K562 (cell line): ENCODE data around the gene NRDE2. TPM values are rescaled to one million over a fixed set of nuclear protein-coding genes. Genes with fewer than 3 reads are reported as not detected.

Experiments used
- ATAC-seq: fragments of 200-7000 bp; cut with Tn5 transposase; 3 replicates; pipeline ENCODE4 v1.9.1; 2020; ENCODE audit warnings: moderate library complexity
- BruUV-seq: library from RNA; stranded (reverse); fragments of 400-500 nt; replicated peaks from 2 replicates; lab custom pipeline; 2021; lab: Mats Ljungman, UMichigan
- CTCF ChIA-PET: fragments of 300-600 bp; formaldehyde crosslinking; extraction: SDS; loops from one replicate; lab custom pipeline; 2021; ENCODE audit warnings: low intra/inter-chr PET ratio; lab: Yijun Ruan, JAX
- POLR2A ChIA-PET: fragments of 300-600, 350-650 bp; sonication (Branson Sonifier 250); formaldehyde crosslinking; extraction: SDS; loops from one replicate; lab custom pipeline; 2021; ENCODE audit warnings: antibody characterized with exemption, inconsistent platforms; lab: Yijun Ruan, JAX
- DNase-seq, 4 experiments: peaks; one replicate each; pipeline versions ENCODE4 v3.0.0 to v3.0.0-alpha.2; 2011 to 2018; ENCODE audit warnings: low spot score in 3 of 4, mixed read lengths in 3 of 4; ENCODE audit errors: extremely low read depth in 1 of 4
- FAIRE-seq: peaks from 2 replicates; lab custom pipeline; 2011; peaks lifted over from hg19 to GRCh38; lab: Jason Lieb, UNC
- H2AFZ ChIP-seq: 2 replicates; pipeline ENCODE4 v1.6.0; 2011; ENCODE audit warnings: low read depth, low read length, control low read depth, inconsistent platforms
- H3K27ac ChIP-seq: fragments of 200-600 bp; 3 replicates; pipeline ENCODE4 v1.8.0; 2011; ENCODE audit warnings: low read depth, mild to moderate bottlenecking, control low read depth, inconsistent platforms, low read length, moderate library complexity, mixed read lengths; ENCODE audit errors: extremely low read depth
- H3K27me3 ChIP-seq, 2 experiments: fragments of 300-600 bp in 1 of 2; 2 replicates in 1 of 2; 3 replicates in 1 of 2; pipeline versions ENCODE4 v1.6.0 to v1.8.0; 2011; ENCODE audit warnings: inconsistent platforms in 2 of 2, low read length in 2 of 2, mild to moderate bottlenecking in 1 of 2, mixed read lengths in 1 of 2, moderate library complexity in 1 of 2; ENCODE audit not compliant: control insufficient read depth in 2 of 2, insufficient read depth in 2 of 2
- H3K36me3 ChIP-seq: fragments of 300-600 bp; 3 replicates; pipeline ENCODE4 v1.8.0; 2011; ENCODE audit warnings: mild to moderate bottlenecking, low read length, inconsistent platforms; ENCODE audit not compliant: control insufficient read depth, insufficient read depth
- H3K4me1 ChIP-seq, 2 experiments: fragments of 200-600 bp in 1 of 2; replicated peaks in 1 of 2; 2 replicates in 1 of 2; 3 replicates in 1 of 2; pipeline versions ENCODE4 v1.5.1 to v1.8.0; 2011; ENCODE audit warnings: inconsistent platforms in 2 of 2, low read length in 2 of 2, mild to moderate bottlenecking in 1 of 2, mixed read lengths in 1 of 2, moderate library complexity in 1 of 2; ENCODE audit not compliant: control insufficient read depth in 2 of 2, insufficient read depth in 2 of 2
- H3K4me2 ChIP-seq: 2 replicates; pipeline ENCODE4 v1.6.1; 2011; ENCODE audit warnings: low read length, control low read depth, inconsistent platforms, mixed read lengths; ENCODE audit not compliant: insufficient read depth
- H3K4me3 ChIP-seq: fragments of 200-600 bp; sonication (generic), shearing (Covaris generic); 2 replicates; pipeline ENCODE4 v1.5.1; 2016; ENCODE audit warnings: control low read depth, inconsistent platforms
- H3K79me2 ChIP-seq: fragments of 200-600 bp; 3 replicates; pipeline ENCODE4 v1.8.0; 2011; ENCODE audit warnings: low read length, inconsistent platforms; ENCODE audit not compliant: control insufficient read depth, insufficient read depth
- H3K9ac ChIP-seq, 2 experiments: 2 replicates each; pipeline versions ENCODE4 v1.6.0 to v1.6.1; 2011; ENCODE audit warnings: low read depth in 2 of 2, low read length in 2 of 2, control low read depth in 1 of 2, inconsistent platforms in 1 of 2, mild to moderate bottlenecking in 1 of 2, mixed read lengths in 1 of 2; ENCODE audit not compliant: insufficient read depth in 1 of 2
- H3K9me1 ChIP-seq: one replicate; pipeline ENCODE4 v1.6.0; 2011; ENCODE audit warnings: inconsistent platforms, mild to moderate bottlenecking, low read length, moderate library complexity; ENCODE audit not compliant: control insufficient read depth, insufficient read depth
- H3K9me3 ChIP-seq: replicated peaks from 2 replicates; pipeline ENCODE4 v1.5.1; 2011; ENCODE audit warnings: low read depth, low read length, inconsistent platforms; ENCODE audit not compliant: control insufficient read depth, insufficient read depth
- H4K20me1 ChIP-seq: replicated peaks from 2 replicates; pipeline ENCODE4 v1.6.1; 2011; ENCODE audit warnings: low read length, inconsistent platforms, mixed read lengths; ENCODE audit not compliant: control insufficient read depth, insufficient read depth
- BCOR ChIP-seq: fragments of 450-650 bp; IDR thresholded peaks from 2 replicates; pipeline ENCODE4 v1.6.1; 2016
- HDAC1 ChIP-seq, 2 experiments: fragments of 450-650 bp; IDR thresholded peaks; 2 replicates each; pipeline ENCODE4 v1.6.1; 2016 to 2017; ENCODE audit warnings: inconsistent platforms in 1 of 2, mild to moderate bottlenecking in 1 of 2, moderate library complexity in 1 of 2
- IRF2 ChIP-seq: sonication (generic); formaldehyde crosslinking; IDR thresholded peaks from 2 replicates; pipeline ENCODE4 v1.8.1; 2022; ENCODE audit warnings: mild to moderate bottlenecking, missing genetic modification reagents
- KLF1 ChIP-seq: fragments of 450-650 bp; IDR thresholded peaks from 2 replicates; pipeline ENCODE4 v1.6.1; 2016; ENCODE audit warnings: missing genetic modification characterization, missing compliant biosample characterization
- SRSF1 ChIP-seq: fragments of 200-400 bp; formaldehyde crosslinking; IDR thresholded peaks from 2 replicates; pipeline ENCODE4 v1.6.1; 2017; ENCODE audit warnings: mild to moderate bottlenecking, low read depth, low read length, moderate library complexity
- ZNF253 ChIP-seq: fragments of 250-450 bp; sonication (Bioruptor Pico); conservative IDR thresholded peaks from 2 replicates; pipeline ENCODE4 v1.6.1; 2021; ENCODE audit warnings: mild to moderate bottlenecking
- ZNF766 ChIP-seq: fragments of 200-800 bp; sonication (Bioruptor generic); conservative IDR thresholded peaks from 2 replicates; pipeline ENCODE4 v1.6.1; 2016; ENCODE audit warnings: missing genetic modification characterization, missing compliant biosample characterization
- whole genome bisulfite sequencing: fragments of 100-300 bp; shearing (Covaris generic); methylation state at CpG from one replicate; pipeline ENCODE4 v1.1.6; 2016; ENCODE audit warnings: low coverage, mixed read lengths; ENCODE audit not compliant: insufficient coverage; ENCODE audit errors: missing lambda C conversion rate; 5-methylcytosine and 5-hydroxymethylcytosine counted together
- in situ Hi-C: fragments of 300-500 bp; cut with MboI; formaldehyde crosslinking; loops from 4 replicates; pipeline ENCODE4 v1.15.0; 2018; ENCODE audit warnings: inconsistent platforms, mixed read lengths
- intact Hi-C: fragments of 100-400 bp; cut with micrococcal nuclease; formaldehyde crosslinking; loops from 2 replicates; pipeline ENCODE4 v1.14.2; 2022
- polyA plus RNA-seq, 8 experiments: library from polyadenylated mRNA; depleted of rRNA in 4 of 8; stranded (reverse) in 5 of 8; unstranded in 3 of 8; fragments of >200 nt; fragmentation: Nextera tagmentation in 2 of 8; fragmentation: Illumina TruSeq in 1 of 8; extraction: Ambion mirVana in 2 of 8; extraction: Trizol in 1 of 8; gene quantifications; 2 replicates each; pipeline versions ENCODE4 v1.2.1 to v1.2.3, GENCODE V29; 2011 to 2014; ENCODE audit warnings: inconsistent platforms in 1 of 8, missing spikeins in 1 of 8
- total RNA-seq, 7 experiments: library from RNA; depleted of rRNA in 6 of 7; stranded (reverse); fragments of >200 nt in 6 of 7; fragmentation: Illumina TruSeq in 2 of 7; extraction: Trizol in 2 of 7; gene quantifications; 2 replicates each; pipeline versions ENCODE4 v1.2.1 to v1.2.3, GENCODE V29; 2011 to 2021; ENCODE audit warnings: low replicate concordance in 1 of 7
- TF ChIP-seq, protein P1 (sequence below): IDR thresholded peaks from 3 replicates; pipeline ENCODE4 v1.6.1; 2011; ENCODE audit warnings: borderline replicate concordance, mild to moderate bottlenecking; ENCODE audit not compliant: insufficient read length, insufficient read depth
- TF ChIP-seq, protein P2 (sequence below): fragments of 450-650 bp; formaldehyde crosslinking; IDR thresholded peaks from 2 replicates; pipeline ENCODE4 v1.4.0; 2020; ENCODE audit warnings: mild to moderate bottlenecking, mixed read lengths

NRDE2 gene
- total and polyA plus RNA-seq, 9 of the 15 experiments (the other 6 are each of a cell fraction or from before 2014, with no cell fraction given) = 3.3 to 15.0 (median 8.4) TPM

GRCh38 chr14:90293766-90294730 is 37.7 kb downstream of the NRDE2 start:
- intact Hi-C loops (no loop called here), in situ Hi-C loops (no loop called here)
- DNase-seq (no peak), ATAC-seq (no peak), FAIRE-seq (no peak)
- H3K27ac ChIP-seq = no peak overlapping the region
- H3K4me2 ChIP-seq = no peak overlapping the region
- H3K9me1 ChIP-seq = no peaks in the 10 kb centered on the region
- WGBS = 87% methylated on average over 10 of the region's 11 CpGs
- no TSS peak for BruUV-seq
- POLR2A ChIA-PET = no interaction called here
- H3K9ac ChIP-seq = no peak overlapping the region
- CTCF ChIA-PET = no interaction called here
- H3K36me3 ChIP-seq = peaks cover 49% of the 10 kb centered on the region; the same call in 2 of the 3 replicates
- TF ChIP-seq BCOR = no peak
- no peaks in the 10 kb centered on the region for H4K20me1 ChIP-seq
- no peaks in the 10 kb centered on the region for H3K9me3 ChIP-seq
- H3K27me3 ChIP-seq = no peaks in the 10 kb centered on the region
- no peaks in the 10 kb centered on the region for H3K4me1 ChIP-seq
- no peaks in the 10 kb centered on the region for H3K79me2 ChIP-seq
- no peak overlapping the region for H2AFZ ChIP-seq
- no peak overlapping the region for H3K4me3 ChIP-seq

- Histone ChIP-seq H3K4me3 (no peak overlapping the region), H3K9me3 (no peaks in the 10 kb centered on the region), H2AFZ (no peak overlapping the region), H3K27me3 (no peaks in the 10 kb centered on the region), H3K9ac (no peak overlapping the region), H3K27ac (no peak overlapping the region), H3K36me3 (peaks cover 60% of the 10 kb centered on the region; the same call in 2 of the 3 replicates), H3K9me1 (no peaks in the 10 kb centered on the region), H3K4me2 (no peak overlapping the region), H3K4me1 (no peaks in the 10 kb centered on the region), H3K79me2 (no peaks in the 10 kb centered on the region), H4K20me1 (no peaks in the 10 kb centered on the region)
- DNase-seq (no peak), FAIRE-seq (no peak), ATAC-seq (no peak)
- in situ Hi-C loops = no loop called here
- POLR2A ChIA-PET = interaction anchor here (0.5 to 0.9 kb wide), 2 partner anchors 10 to 311 kb away, joined by 3 to 4 read pairs; no protein-coding TSS in a partner anchor
- TF ChIP-seq KLF1 (tag) = no peak
- no peak for TF ChIP-seq HDAC1 (IDR thresholded peaks at IDR 0.05)
- no peak for TF ChIP-seq ZNF766 (CRISPR knock-in tag)
- TF ChIP-seq, protein P1, sequence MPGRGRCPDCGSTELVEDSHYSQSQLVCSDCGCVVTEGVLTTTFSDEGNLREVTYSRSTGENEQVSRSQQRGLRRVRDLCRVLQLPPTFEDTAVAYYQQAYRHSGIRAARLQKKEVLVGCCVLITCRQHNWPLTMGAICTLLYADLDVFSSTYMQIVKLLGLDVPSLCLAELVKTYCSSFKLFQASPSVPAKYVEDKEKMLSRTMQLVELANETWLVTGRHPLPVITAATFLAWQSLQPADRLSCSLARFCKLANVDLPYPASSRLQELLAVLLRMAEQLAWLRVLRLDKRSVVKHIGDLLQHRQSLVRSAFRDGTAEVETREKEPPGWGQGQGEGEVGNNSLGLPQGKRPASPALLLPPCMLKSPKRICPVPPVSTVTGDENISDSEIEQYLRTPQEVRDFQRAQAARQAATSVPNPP = no peak
- TF ChIP-seq SRSF1 = no peak
- TF ChIP-seq IRF2 (CRISPR knock-in tag) = no peak
- no peak for TF ChIP-seq ZNF253 (CRISPR knock-in tag)
- TF ChIP-seq, protein P2, sequence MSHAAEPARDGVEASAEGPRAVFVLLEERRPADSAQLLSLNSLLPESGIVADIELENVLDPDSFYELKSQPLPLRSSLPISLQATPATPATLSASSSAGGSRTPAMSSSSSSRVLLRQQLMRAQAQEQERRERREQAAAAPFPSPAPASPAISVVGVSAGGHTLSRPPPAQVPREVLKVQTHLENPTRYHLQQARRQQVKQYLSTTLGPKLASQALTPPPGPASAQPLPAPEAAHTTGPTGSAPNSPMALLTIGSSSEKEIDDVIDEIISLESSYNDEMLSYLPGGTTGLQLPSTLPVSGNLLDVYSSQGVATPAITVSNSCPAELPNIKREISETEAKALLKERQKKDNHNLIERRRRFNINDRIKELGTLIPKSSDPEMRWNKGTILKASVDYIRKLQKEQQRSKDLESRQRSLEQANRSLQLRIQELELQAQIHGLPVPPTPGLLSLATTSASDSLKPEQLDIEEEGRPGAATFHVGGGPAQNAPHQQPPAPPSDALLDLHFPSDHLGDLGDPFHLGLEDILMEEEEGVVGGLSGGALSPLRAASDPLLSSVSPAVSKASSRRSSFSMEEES = no peak
- intact Hi-C loops = no loop called here
- no TSS peak for BruUV-seq
- 87% methylated on average over 7 of the region's 7 CpGs for WGBS
- CTCF ChIA-PET = no interaction called here
Measured at GRCh38 chr14:90291699-90292098, 40.0 kb downstream of the NRDE2 start.
